ENCODE data around the gene GNAI3. TPM values are rescaled to one million over a fixed set of nuclear protein-coding genes. Genes with fewer than 3 reads are reported as not detected.
A peak's percentile ranks its signal among the peaks of the same experiment; 100 is the strongest.

GNAI3 gene
- total RNA-seq, 2 donors from 2014 or later: 2.6 to 2.8 TPM

DNA sequence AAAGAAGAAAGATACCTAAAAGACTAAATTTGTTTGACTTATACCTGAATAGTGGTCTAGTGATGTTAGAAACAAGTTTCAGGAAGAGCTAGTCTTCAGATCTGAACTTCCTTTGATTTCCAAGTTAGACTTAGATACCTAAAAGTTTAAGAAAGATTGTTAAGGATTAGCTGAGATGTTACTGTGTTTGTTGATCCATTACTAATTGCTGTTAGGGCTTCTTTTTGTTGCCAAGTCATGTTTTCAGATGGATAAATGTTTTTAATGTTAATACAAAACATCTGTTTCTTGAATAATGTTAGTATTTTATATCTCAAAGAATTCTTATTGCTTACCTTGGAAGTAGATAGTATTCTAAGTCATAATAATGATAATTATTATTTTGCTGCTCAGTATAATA, 11.6 kb downstream of the GNAI3 start:
- H3K9me3 ChIP-seq: no peaks in the 10 kb centered on the region
- TF ChIP-seq, protein P1, sequence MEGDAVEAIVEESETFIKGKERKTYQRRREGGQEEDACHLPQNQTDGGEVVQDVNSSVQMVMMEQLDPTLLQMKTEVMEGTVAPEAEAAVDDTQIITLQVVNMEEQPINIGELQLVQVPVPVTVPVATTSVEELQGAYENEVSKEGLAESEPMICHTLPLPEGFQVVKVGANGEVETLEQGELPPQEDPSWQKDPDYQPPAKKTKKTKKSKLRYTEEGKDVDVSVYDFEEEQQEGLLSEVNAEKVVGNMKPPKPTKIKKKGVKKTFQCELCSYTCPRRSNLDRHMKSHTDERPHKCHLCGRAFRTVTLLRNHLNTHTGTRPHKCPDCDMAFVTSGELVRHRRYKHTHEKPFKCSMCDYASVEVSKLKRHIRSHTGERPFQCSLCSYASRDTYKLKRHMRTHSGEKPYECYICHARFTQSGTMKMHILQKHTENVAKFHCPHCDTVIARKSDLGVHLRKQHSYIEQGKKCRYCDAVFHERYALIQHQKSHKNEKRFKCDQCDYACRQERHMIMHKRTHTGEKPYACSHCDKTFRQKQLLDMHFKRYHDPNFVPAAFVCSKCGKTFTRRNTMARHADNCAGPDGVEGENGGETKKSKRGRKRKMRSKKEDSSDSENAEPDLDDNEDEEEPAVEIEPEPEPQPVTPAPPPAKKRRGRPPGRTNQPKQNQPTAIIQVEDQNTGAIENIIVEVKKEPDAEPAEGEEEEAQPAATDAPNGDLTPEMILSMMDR (IDR thresholded peaks at IDR 0.05): no peak
- no peaks in the 10 kb centered on the region for H3K36me3 ChIP-seq
- DNase-seq (ENCODE audit: low spot score): no peak
- no peak overlapping the region for H3K4me3 ChIP-seq
- no peaks in the 10 kb centered on the region for H3K27me3 ChIP-seq
- H3K27ac ChIP-seq: no peak overlapping the region
- H3K4me1 ChIP-seq: peaks cover 0 to 46% of the 10 kb centered on the region in 2 donors

DNA sequence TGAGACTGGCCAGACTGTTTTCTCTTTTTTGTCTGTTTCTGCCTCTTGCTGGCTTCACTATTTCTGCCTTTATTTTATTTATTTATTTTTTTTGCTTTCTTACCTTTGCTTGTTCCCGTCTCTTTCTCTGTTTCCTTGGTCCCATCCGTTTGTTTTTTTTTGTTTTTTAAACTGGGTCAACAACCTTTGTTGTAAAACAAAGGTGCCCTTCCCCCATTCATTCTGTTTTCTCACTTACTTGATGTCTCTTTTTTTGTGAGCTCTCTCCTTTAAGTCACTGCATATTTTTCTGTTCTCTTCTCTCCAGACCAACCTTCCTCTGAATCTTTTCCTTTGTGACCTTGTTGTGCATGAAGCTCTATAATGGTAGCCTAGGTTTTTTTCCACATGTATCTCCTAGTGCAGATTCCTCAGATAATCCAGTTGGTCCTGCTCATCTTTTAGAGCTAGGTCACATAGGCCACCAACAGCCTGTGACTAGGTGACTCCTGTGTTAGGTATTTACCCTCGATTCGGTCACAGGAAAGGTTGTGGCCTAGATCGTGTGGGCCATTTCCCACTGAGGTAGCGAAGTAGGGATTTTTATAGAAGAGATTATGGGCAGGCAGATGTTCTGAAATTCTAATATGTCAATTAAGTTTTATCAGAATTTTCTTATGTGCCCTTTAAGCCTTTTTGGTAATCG, 15.9 kb downstream of the GNAI3 start:
- H3K27me3 ChIP-seq: no peaks in the 10 kb centered on the region
- no peaks in the 10 kb centered on the region for H3K36me3 ChIP-seq
- H3K4me1 ChIP-seq: peaks cover 0 to 69% of the 10 kb centered on the region in 2 donors
- no peaks in the 10 kb centered on the region for H3K9me3 ChIP-seq
- DNase-seq (ENCODE audit: low spot score): no peak
- no peak overlapping the region for H3K4me3 ChIP-seq
- TF ChIP-seq, protein P1 (IDR thresholded peaks at IDR 0.05): no peak
- no peak overlapping the region for H3K27ac ChIP-seq

DNA sequence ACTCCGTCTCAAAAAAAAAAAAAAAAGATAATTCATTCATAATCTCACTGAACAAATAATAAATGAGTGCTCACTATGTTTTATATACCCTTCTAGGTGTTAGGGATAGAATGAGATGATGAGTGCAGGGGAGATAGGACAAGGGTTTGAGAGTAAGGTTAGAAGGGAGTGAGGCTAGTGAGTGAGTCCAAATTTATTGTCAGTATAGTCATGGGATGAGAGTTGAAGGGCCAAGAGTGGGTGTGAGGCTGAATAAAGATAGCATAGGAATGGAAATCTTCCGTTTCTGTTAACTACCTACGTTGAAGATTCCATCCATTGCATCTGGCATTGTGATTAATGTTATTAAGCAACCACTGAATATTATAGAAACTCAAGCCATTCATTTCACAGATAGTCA, 16.8 kb downstream of the GNAI3 start:
- no peaks in the 10 kb centered on the region for H3K9me3 ChIP-seq
- H3K36me3 ChIP-seq: no peaks in the 10 kb centered on the region
- H3K4me3 ChIP-seq: no peak overlapping the region
- TF ChIP-seq, protein P1 (IDR thresholded peaks at IDR 0.05): no peak
- H3K27me3 ChIP-seq: no peaks in the 10 kb centered on the region
- DNase-seq (ENCODE audit: low spot score): no peak
- H3K4me1 ChIP-seq: peaks cover 0 to 70% of the 10 kb centered on the region in 2 donors
- no peak overlapping the region for H3K27ac ChIP-seq

DNA sequence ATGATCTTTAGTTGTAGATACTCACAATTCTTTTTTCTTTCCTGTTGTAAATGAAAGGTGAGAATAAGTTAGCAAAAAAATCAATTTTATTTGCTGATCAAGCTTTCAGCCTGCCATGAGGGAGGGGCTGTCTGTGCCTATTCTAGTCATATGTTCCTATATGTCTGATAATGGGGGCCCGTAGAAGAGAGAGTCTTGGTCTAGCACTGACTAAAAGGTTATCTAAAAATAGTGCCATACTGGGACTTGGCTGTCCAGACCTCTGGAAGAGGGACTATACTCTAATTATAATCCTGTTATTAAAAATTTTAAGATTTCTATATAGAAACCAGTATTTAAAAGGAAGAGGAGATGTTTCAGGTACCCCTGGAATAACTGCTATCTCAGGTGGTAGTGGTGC, 18.6 kb downstream of the GNAI3 start:
- peak overlapping the region in 1 of 2 donors; percentile 9 for H3K27ac ChIP-seq
- H3K36me3 ChIP-seq: no peaks in the 10 kb centered on the region
- H3K27me3 ChIP-seq: no peaks in the 10 kb centered on the region
- DNase-seq (ENCODE audit: low spot score): no peak
- H3K4me3 ChIP-seq: no peak overlapping the region
- H3K4me1 ChIP-seq: peaks cover 0 to 81% of the 10 kb centered on the region in 2 donors
- H3K9me3 ChIP-seq: no peaks in the 10 kb centered on the region
- TF ChIP-seq, protein P1 (IDR thresholded peaks at IDR 0.05): no peak

DNA sequence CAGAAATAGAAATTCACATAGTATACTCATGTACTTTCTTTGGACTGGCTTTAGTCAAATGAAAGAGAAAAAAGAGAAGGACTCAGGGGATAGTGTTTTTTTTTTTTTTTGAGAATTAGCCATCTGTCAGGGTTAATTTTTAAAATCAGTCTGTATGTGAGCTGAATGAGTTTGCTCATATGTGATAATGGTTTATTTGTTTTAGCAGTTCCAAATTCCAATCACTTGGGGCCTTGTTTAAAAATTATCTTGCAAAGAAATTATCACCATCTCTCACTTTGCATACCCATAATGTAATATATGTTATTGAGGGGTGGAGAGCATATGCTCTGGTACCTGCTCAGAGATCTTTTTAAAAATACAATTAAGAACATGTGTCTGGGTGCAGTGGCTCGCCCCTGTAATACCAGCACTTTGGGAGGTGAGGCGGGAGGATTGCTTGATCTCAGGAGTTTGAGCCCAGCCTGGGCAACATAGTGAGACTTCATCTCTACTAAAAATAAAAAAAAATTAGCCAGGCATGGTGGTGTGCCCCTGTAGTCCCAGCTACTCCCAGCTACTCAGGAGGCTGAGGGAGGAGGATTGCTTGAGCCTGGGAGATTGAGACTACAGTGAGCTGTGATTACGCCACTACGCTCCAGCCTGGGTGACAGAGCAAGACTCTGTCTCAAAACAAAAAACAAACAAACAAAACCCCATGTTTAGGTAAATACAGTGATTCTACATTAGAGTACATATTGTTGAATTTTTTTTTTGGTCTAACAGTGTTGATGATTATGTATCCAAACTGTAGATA, 19.7 kb downstream of the GNAI3 start:
- Histone ChIP-seq H3K4me1 (peaks cover 0 to 78% of the 10 kb centered on the region in 2 donors), H3K4me3 (no peak overlapping the region), H3K27me3 (no peaks in the 10 kb centered on the region), H3K27ac (no peak overlapping the region), H3K36me3 (no peaks in the 10 kb centered on the region), H3K9me3 (no peaks in the 10 kb centered on the region)
- no peak for DNase-seq (ENCODE audit: low spot score)
- TF ChIP-seq, protein P1 (IDR thresholded peaks at IDR 0.05): no peak
